ENCODE measurements around the gene WDR89. TPM values are rescaled to one million over a fixed set of nuclear protein-coding genes. Genes with fewer than 3 reads are reported as not detected.
"Not testable (repeated sequence)": the region's sequence is repeated elsewhere in the genome, so short reads cannot be mapped to it uniquely, and the experiment has no call there.

WDR89 gene
- total and polyA plus RNA-seq, 2 experiments from 2014 or later: 21.5 to 31.8 TPM

- no peak overlapping the region for H2AFZ ChIP-seq
- H3K4me3 ChIP-seq: no peak overlapping the region
- Mint-ChIP-seq H3K9me3 (peaks cover 55% of the 10 kb centered on the region), H3K4me1 (no peaks in the 10 kb centered on the region), H3K36me3 (ENCODE audit: low read depth) (peaks cover 84% of the 10 kb centered on the region), H3K4me3 (no peak overlapping the region), H3K27ac (no peak overlapping the region), H3K27me3 (ENCODE audit: insufficient read depth, low read depth, poor library complexity) (peaks cover 13% of the 10 kb centered on the region)
- no peaks in the 10 kb centered on the region for H3F3A ChIP-seq (replicated peaks; ENCODE audit: low read depth)
- H3K4me2 ChIP-seq: no peak overlapping the region
- peaks cover 6% of the 10 kb centered on the region for H4K20me1 ChIP-seq (replicated peaks; ENCODE audit: insufficient read depth)
- H3K36me3 ChIP-seq (ENCODE audit: insufficient read depth): peaks cover 17% of the 10 kb centered on the region
- no peaks in the 10 kb centered on the region for H3K27me3 ChIP-seq (ENCODE audit: insufficient read depth)
- H3K9me2 ChIP-seq (ENCODE audit: insufficient read depth): 0 out of 2 replicates have a peak, but pooled peaks cover 2% of the 10 kb centered on the region
- no peak overlapping the region for H3K27ac ChIP-seq (ENCODE audit: low read depth)
- no peak for TF ChIP-seq POLR2AphosphoS5 (IDR thresholded peaks at IDR 0.05; ENCODE audit: low read depth)
- H3K4me1 ChIP-seq (ENCODE audit: insufficient read depth): no peaks in the 10 kb centered on the region
- DNase-seq (ENCODE audit: low spot score) (no peak), ATAC-seq (no peak)
- H3K79me2 ChIP-seq (replicated peaks; ENCODE audit: insufficient read depth): peaks cover 5% of the 10 kb centered on the region; the same call in 1 of the 2 replicates
Measured at GRCh38 chr14:63596998-63597658, 44.5 kb downstream of the WDR89 start.

- Mint-ChIP-seq H3K9me3 (peaks cover 69% of the 10 kb centered on the region), H3K4me1 (no peaks in the 10 kb centered on the region), H3K27me3 (ENCODE audit: insufficient read depth, low read depth, poor library complexity) (peaks cover 13% of the 10 kb centered on the region), H3K27ac (no peak overlapping the region), H3K4me3 (no peak overlapping the region), H3K36me3 (ENCODE audit: low read depth) (peaks cover 69% of the 10 kb centered on the region)
- H3K4me1 ChIP-seq (ENCODE audit: insufficient read depth): no peaks in the 10 kb centered on the region
- H3K79me2 ChIP-seq (replicated peaks; ENCODE audit: insufficient read depth): peaks cover 3% of the 10 kb centered on the region; the same call in 1 of the 2 replicates
- H3K4me2 ChIP-seq: no peak overlapping the region
- 0 out of 2 replicates have a peak, but pooled peaks cover 3% of the 10 kb centered on the region for H4K20me1 ChIP-seq (replicated peaks; ENCODE audit: insufficient read depth)
- no peak overlapping the region for H2AFZ ChIP-seq
- H3K4me3 ChIP-seq: no peak overlapping the region
- H3F3A ChIP-seq (replicated peaks; ENCODE audit: low read depth): no peaks in the 10 kb centered on the region
- TF ChIP-seq POLR2AphosphoS5 (IDR thresholded peaks at IDR 0.05; ENCODE audit: low read depth) (0 out of 2 replicates have a peak, but pooled peaks have one; percentile 26), STAT1 (IDR thresholded peaks at IDR 0.05; ENCODE audit: unreplicated experiment) (no peak)
- no peaks in the 10 kb centered on the region for H3K27me3 ChIP-seq (ENCODE audit: insufficient read depth)
- DNase-seq (ENCODE audit: low spot score) (no peak), ATAC-seq (no peak)
- H3K27ac ChIP-seq (ENCODE audit: low read depth): no peak overlapping the region
- H3K9me2 ChIP-seq (ENCODE audit: insufficient read depth): 0 out of 2 replicates have a peak, but pooled peaks cover 2% of the 10 kb centered on the region
- peaks cover 17% of the 10 kb centered on the region for H3K36me3 ChIP-seq (ENCODE audit: insufficient read depth)
Measured at GRCh38 chr14:63594455-63595372, 47.0 kb downstream of the WDR89 start.

- H4K20me1 ChIP-seq (replicated peaks; ENCODE audit: insufficient read depth); H3K79me2 ChIP-seq (replicated peaks; ENCODE audit: insufficient read depth); H3K27me3 ChIP-seq (ENCODE audit: insufficient read depth); DNase-seq (ENCODE audit: low spot score); H3K4me3 Mint-ChIP-seq; H3K36me3 ChIP-seq (ENCODE audit: insufficient read depth); H3F3A ChIP-seq (replicated peaks; ENCODE audit: low read depth); H3K9me2 ChIP-seq (ENCODE audit: insufficient read depth); H3K4me1 ChIP-seq (ENCODE audit: insufficient read depth); ATAC-seq; H3K27ac Mint-ChIP-seq; H3K27me3 Mint-ChIP-seq (ENCODE audit: insufficient read depth, low read depth, poor library complexity); H3K36me3 Mint-ChIP-seq (ENCODE audit: low read depth); H3K4me3 ChIP-seq; H3K9me3 Mint-ChIP-seq; H3K4me2 ChIP-seq; H2AFZ ChIP-seq; H3K27ac ChIP-seq (ENCODE audit: low read depth); H3K4me1 Mint-ChIP-seq: not testable (repeated sequence)
Measured at GRCh38 chr14:63583046-63583445, 58.6 kb downstream of the WDR89 start.

GRCh38 chr14:63581491-63581890 lies 60.2 kb downstream of the WDR89 start:
- Histone ChIP-seq H3K4me1 (ENCODE audit: insufficient read depth) (no peaks in the 10 kb centered on the region), H3K27ac (ENCODE audit: low read depth) (no peak overlapping the region), H3K27me3 (ENCODE audit: insufficient read depth) (no peaks in the 10 kb centered on the region), H3F3A (replicated peaks; ENCODE audit: low read depth) (no peaks in the 10 kb centered on the region), H3K9me2 (ENCODE audit: insufficient read depth) (no peaks in the 10 kb centered on the region), H3K36me3 (ENCODE audit: insufficient read depth) (no peaks in the 10 kb centered on the region), H3K4me2 (no peak overlapping the region), H2AFZ (0 out of 2 replicates have a peak overlapping the region, but pooled peaks have one; percentile 20), H3K79me2 (replicated peaks; ENCODE audit: insufficient read depth) (no peaks in the 10 kb centered on the region), H3K4me3 (no peak overlapping the region), H4K20me1 (replicated peaks; ENCODE audit: insufficient read depth) (no peaks in the 10 kb centered on the region)
- H3K27me3 Mint-ChIP-seq (ENCODE audit: insufficient read depth, low read depth, poor library complexity): peaks cover 1% of the 10 kb centered on the region
- no peaks in the 10 kb centered on the region for H3K4me1 Mint-ChIP-seq
- no peak overlapping the region for H3K4me3 Mint-ChIP-seq
- no peaks in the 10 kb centered on the region for H3K36me3 Mint-ChIP-seq (ENCODE audit: low read depth)
- ATAC-seq (no peak), DNase-seq (ENCODE audit: low spot score) (no peak)
- H3K9me3 Mint-ChIP-seq: no peaks in the 10 kb centered on the region
- H3K27ac Mint-ChIP-seq: no peak overlapping the region
- TF ChIP-seq EZH2phosphoT487 (IDR thresholded peaks at IDR 0.05; ENCODE audit: unreplicated experiment): no peak
- TF ChIP-seq NANOG (IDR thresholded peaks at IDR 0.05; ENCODE audit: borderline replicate concordance): no peak
- TF ChIP-seq POLR2AphosphoS5 (IDR thresholded peaks at IDR 0.05; ENCODE audit: low read depth): no peak
- no peak for TF ChIP-seq STAT1 (IDR thresholded peaks at IDR 0.05; ENCODE audit: unreplicated experiment)

Measured in GM23338 (cell line).